Astrocyte (in vitro differentiated cells and primary cell): ENCODE data around the gene DNAJC16. TPM values are rescaled to one million over a fixed set of nuclear protein-coding genes. Genes with fewer than 3 reads are reported as not detected.

Source experiments
- DNase-seq: peaks from one replicate; pipeline ENCODE4 v3.0.0-alpha.2; 2010; ENCODE audit warnings: low read depth
- FAIRE-seq: peaks from 2 replicates; lab custom pipeline; 2011; peaks lifted over from hg19 to GRCh38; lab: Jason Lieb, UNC
- H2AFZ ChIP-seq: 2 replicates; pipeline ENCODE4 v1.6.0; 2012; ENCODE audit warnings: low read depth, low read length, inconsistent platforms
- H3K27ac ChIP-seq: 2 replicates; pipeline ENCODE4 v1.5.1; 2011; ENCODE audit warnings: low read depth, low read length, inconsistent platforms
- H3K27me3 ChIP-seq: 2 replicates; pipeline ENCODE4 v1.6.0; 2011; ENCODE audit warnings: low read length, inconsistent platforms; ENCODE audit not compliant: insufficient read depth
- H3K36me3 ChIP-seq: 2 replicates; pipeline ENCODE4 v1.5.1; 2011; ENCODE audit warnings: low read length, inconsistent platforms; ENCODE audit not compliant: insufficient read depth
- H3K4me1 ChIP-seq: 2 replicates; pipeline ENCODE4 v1.5.1; 2011; ENCODE audit warnings: low read length, inconsistent platforms; ENCODE audit not compliant: insufficient read depth
- H3K4me2 ChIP-seq: 2 replicates; pipeline ENCODE4 v1.6.0; 2012; ENCODE audit warnings: low read length, inconsistent platforms
- H3K4me3 ChIP-seq: 2 replicates; pipeline ENCODE4 v1.5.1; 2011; ENCODE audit warnings: low read depth, mild to moderate bottlenecking, low read length, inconsistent platforms; ENCODE audit not compliant: insufficient read depth
- H3K79me2 ChIP-seq: 2 replicates; pipeline ENCODE4 v1.6.0; 2012; ENCODE audit warnings: mild to moderate bottlenecking, low read length, inconsistent platforms; ENCODE audit not compliant: insufficient read depth
- H3K9ac ChIP-seq: 2 replicates; pipeline ENCODE4 v1.6.0; 2012; ENCODE audit warnings: mild to moderate bottlenecking, low read length, inconsistent platforms
- H3K9me3 ChIP-seq: 2 replicates; pipeline ENCODE4 v1.5.1; 2012; ENCODE audit warnings: low read depth, mild to moderate bottlenecking, low read length, inconsistent platforms; ENCODE audit not compliant: insufficient read depth
- H4K20me1 ChIP-seq: 2 replicates; pipeline ENCODE4 v1.6.0; 2012; ENCODE audit warnings: low read length, inconsistent platforms; ENCODE audit not compliant: insufficient read depth
- H3K27ac Mint-ChIP-seq: one replicate; pipeline ENCODE4 v1.8.0; 2021; ENCODE audit warnings: mild to moderate bottlenecking, mixed read lengths; ENCODE audit not compliant: unreplicated experiment
- H3K27me3 Mint-ChIP-seq: one replicate; pipeline ENCODE4 v1.8.0; 2021; ENCODE audit warnings: low read depth, mixed read lengths; ENCODE audit not compliant: unreplicated experiment
- H3K36me3 Mint-ChIP-seq: one replicate; pipeline ENCODE4 v1.8.0; 2021; ENCODE audit warnings: low read depth, mixed read lengths; ENCODE audit not compliant: unreplicated experiment
- H3K4me1 Mint-ChIP-seq: one replicate; pipeline ENCODE4 v1.8.0; 2021; ENCODE audit warnings: low read depth, mixed read lengths; ENCODE audit not compliant: unreplicated experiment
- H3K4me3 Mint-ChIP-seq: one replicate; pipeline ENCODE4 v1.8.0; 2021; ENCODE audit warnings: mild to moderate bottlenecking, moderate library complexity, mixed read lengths; ENCODE audit not compliant: unreplicated experiment
- H3K9me3 Mint-ChIP-seq: one replicate; pipeline ENCODE4 v1.8.0; 2021; ENCODE audit warnings: mild to moderate bottlenecking, mixed read lengths; ENCODE audit not compliant: unreplicated experiment
- EZH2 ChIP-seq: IDR thresholded peaks from 2 replicates; pipeline ENCODE4 v1.6.1; 2012; ENCODE audit warnings: mild to moderate bottlenecking, low read length, inconsistent platforms; ENCODE audit not compliant: insufficient read depth
- total RNA-seq: library from RNA; stranded (reverse); gene quantifications from 2 replicates; pipeline ENCODE4 v1.2.1, GENCODE V29; 2021
- TF ChIP-seq, protein P1 (sequence below): IDR thresholded peaks from 2 replicates; pipeline ENCODE4 v1.5.1; 2011; ENCODE audit warnings: low read depth, mild to moderate bottlenecking, inconsistent platforms, low read length, moderate library complexity; ENCODE audit not compliant: insufficient read depth

Gene DNAJC16
- total RNA-seq, 1 donor from 2014 or later: 19.6 TPM

DNA sequence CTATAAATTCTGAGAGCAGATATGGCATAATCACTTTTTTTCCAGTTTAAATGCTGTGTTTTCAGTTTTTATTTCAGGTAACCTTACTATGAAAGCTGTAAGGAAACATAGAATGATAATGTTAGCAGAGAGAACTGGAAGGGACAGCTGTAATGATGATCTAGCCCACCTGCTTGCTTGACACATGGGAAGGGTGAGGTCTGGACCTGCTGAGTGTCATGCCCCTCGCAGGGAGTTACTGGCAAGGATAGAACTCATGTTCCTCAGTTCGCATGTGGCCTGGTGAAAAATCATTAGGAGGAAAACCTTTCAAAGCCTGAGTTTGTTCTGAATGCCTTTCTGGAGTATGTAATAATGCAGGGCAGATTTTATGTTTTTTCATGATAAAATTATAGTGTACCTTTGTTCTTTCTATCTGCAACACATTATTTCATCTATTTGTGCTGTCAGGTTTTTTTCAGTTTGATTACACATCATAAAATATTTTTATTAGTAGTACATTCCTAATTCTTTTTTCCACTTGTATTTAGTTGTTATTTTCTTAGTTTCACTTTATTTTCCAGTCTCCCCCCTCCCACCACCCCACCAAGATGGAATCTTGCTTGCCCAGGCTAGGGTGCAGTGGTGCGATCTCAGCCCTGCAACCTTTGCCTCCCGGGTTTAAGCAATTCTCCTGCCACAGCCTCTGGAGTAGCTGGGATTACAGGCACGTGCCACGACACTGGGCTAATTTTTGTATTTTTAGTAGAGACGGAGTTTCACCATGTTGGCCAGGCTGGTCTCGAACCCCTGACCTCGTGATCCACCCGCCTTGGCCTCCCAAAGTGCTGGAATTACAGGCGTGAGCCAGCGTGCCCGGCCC, 98.6 kb downstream of the DNAJC16 start:
- no peak for TF ChIP-seq EZH2
- TF ChIP-seq, protein P1, sequence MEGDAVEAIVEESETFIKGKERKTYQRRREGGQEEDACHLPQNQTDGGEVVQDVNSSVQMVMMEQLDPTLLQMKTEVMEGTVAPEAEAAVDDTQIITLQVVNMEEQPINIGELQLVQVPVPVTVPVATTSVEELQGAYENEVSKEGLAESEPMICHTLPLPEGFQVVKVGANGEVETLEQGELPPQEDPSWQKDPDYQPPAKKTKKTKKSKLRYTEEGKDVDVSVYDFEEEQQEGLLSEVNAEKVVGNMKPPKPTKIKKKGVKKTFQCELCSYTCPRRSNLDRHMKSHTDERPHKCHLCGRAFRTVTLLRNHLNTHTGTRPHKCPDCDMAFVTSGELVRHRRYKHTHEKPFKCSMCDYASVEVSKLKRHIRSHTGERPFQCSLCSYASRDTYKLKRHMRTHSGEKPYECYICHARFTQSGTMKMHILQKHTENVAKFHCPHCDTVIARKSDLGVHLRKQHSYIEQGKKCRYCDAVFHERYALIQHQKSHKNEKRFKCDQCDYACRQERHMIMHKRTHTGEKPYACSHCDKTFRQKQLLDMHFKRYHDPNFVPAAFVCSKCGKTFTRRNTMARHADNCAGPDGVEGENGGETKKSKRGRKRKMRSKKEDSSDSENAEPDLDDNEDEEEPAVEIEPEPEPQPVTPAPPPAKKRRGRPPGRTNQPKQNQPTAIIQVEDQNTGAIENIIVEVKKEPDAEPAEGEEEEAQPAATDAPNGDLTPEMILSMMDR: no peak
- H3K27me3 Mint-ChIP-seq: no peaks in the 10 kb centered on the region
- Histone ChIP-seq H3K4me2 (no peak overlapping the region), H3K9ac (no peak overlapping the region), H3K79me2 (peaks cover 86% of the 10 kb centered on the region), H4K20me1 (peaks cover 72% of the 10 kb centered on the region), H3K4me3 (no peak overlapping the region), H2AFZ (no peak overlapping the region), H3K27me3 (no peaks in the 10 kb centered on the region), H3K4me1 (peaks cover 6% of the 10 kb centered on the region), H3K27ac (no peak overlapping the region), H3K9me3 (no peaks in the 10 kb centered on the region), H3K36me3 (peaks cover 6% of the 10 kb centered on the region)
- FAIRE-seq (no peak), DNase-seq (no peak)
- H3K9me3 Mint-ChIP-seq: no peaks in the 10 kb centered on the region
- H3K4me3 Mint-ChIP-seq: no peak overlapping the region
- peaks cover 6% of the 10 kb centered on the region for H3K36me3 Mint-ChIP-seq
- H3K4me1 Mint-ChIP-seq: peaks cover 6% of the 10 kb centered on the region
- H3K27ac Mint-ChIP-seq: no peak overlapping the region

Other genes starting within 250 kb of the DNAJC16 start
- 26.0 and 27.2 TPM in 2 replicates for gene EFHD2, start 117.0 kb upstream of the DNAJC16 start, total RNA-seq
- gene CTRC, start 88.4 kb upstream of the DNAJC16 start, total RNA-seq: not detected in 2 replicates
- not detected in 2 replicates for gene CELA2A, start 70.1 kb upstream of the DNAJC16 start, total RNA-seq
- not detected in 2 replicates for gene CELA2B, start 50.7 kb upstream of the DNAJC16 start, total RNA-seq
- gene CASP9, start 2.6 kb upstream of the DNAJC16 start, total RNA-seq: 7.3 and 8.5 TPM in 2 replicates
- gene AGMAT, start 58.2 kb downstream of the DNAJC16 start, total RNA-seq: 0.41 and 0.53 TPM in 2 replicates
- gene DDI2, start 90.6 kb downstream of the DNAJC16 start, total RNA-seq: 24.1 and 26.1 TPM in 2 replicates
- gene PLEKHM2, start 157.5 kb downstream of the DNAJC16 start, total RNA-seq: 46.4 and 48.3 TPM in 2 replicates
- gene SLC25A34, start 209.4 kb downstream of the DNAJC16 start, total RNA-seq: 0.73 and 1.0 TPM in 2 replicates
- not detected in 2 replicates for gene TMEM82, start 215.7 kb downstream of the DNAJC16 start, total RNA-seq
- 170 and 179 TPM in 2 replicates for gene FBLIM1, start 231.9 kb downstream of the DNAJC16 start, total RNA-seq